A549 (cell line): ENCODE data around the gene TSPAN15.

ENCODE experiments used
- CEBPB ChIP-seq, 2 experiments: fragments of >200 bp in 1 of 2; sonication (Bioruptor Twin) in 1 of 2; formaldehyde crosslinking in 1 of 2; IDR thresholded peaks; 2 replicates each; pipeline ENCODE4 v1.6.1; 2012 to 2016
- EP300 ChIP-seq, 2 experiments: fragments of >200 bp; sonication (Bioruptor Twin); formaldehyde crosslinking; IDR thresholded peaks; 2 replicates in 1 of 2; 3 replicates in 1 of 2; pipeline ENCODE4 v1.6.1; 2016 to 2017
- HDAC2 ChIP-seq: fragments of 200-600 bp; sonication (generic); IDR thresholded peaks from 2 replicates; pipeline ENCODE4 v1.6.1; 2016
- MYC ChIP-seq: IDR thresholded peaks from 2 replicates; pipeline ENCODE4 v1.6.1; 2012; ENCODE audit warnings: mild to moderate bottlenecking, inconsistent platforms, low read length, improper control_type of control experiment, borderline replicate concordance
- NPAS2 ChIP-seq: fragments of 250-450 bp; sonication (Bioruptor Pico); IDR thresholded peaks from 2 replicates; pipeline ENCODE4 v1.8.0; 2022; ENCODE audit warnings: mild to moderate bottlenecking, moderate library complexity, borderline replicate concordance
- POLR2A ChIP-seq: IDR thresholded peaks from 2 replicates; pipeline ENCODE4 v1.6.1; 2012; ENCODE audit warnings: mild to moderate bottlenecking, low read length
- RAD21 ChIP-seq, 2 experiments: fragments of >200 bp in 1 of 2; sonication (Bioruptor Twin) in 1 of 2; formaldehyde crosslinking in 1 of 2; IDR thresholded peaks in 1 of 2; conservative IDR thresholded peaks in 1 of 2; 2 replicates in 1 of 2; 3 replicates in 1 of 2; pipeline ENCODE4 v1.6.1; 2012 to 2018; ENCODE audit warnings: inconsistent platforms in 1 of 2
- RCOR1 ChIP-seq: fragments of 150-350 bp; IDR thresholded peaks from 2 replicates; pipeline ENCODE4 v1.6.1; 2014; ENCODE audit warnings: antibody characterized with exemption, low read length, low read depth
- ZC3H11A ChIP-seq: fragments of 450-650 bp; IDR thresholded peaks from 2 replicates; pipeline ENCODE4 v1.6.1; 2014; ENCODE audit warnings: antibody characterized with exemption, mild to moderate bottlenecking
- ZNF302 ChIP-seq: fragments of 250-450 bp; sonication (Bioruptor Pico); IDR thresholded peaks from 2 replicates; pipeline ENCODE4 v1.9.0; 2021; ENCODE audit warnings: inconsistent platforms, mild to moderate bottlenecking, moderate library complexity
- ZSCAN20 ChIP-seq: fragments of 250-450 bp; sonication (Bioruptor Pico); IDR thresholded peaks from 2 replicates; pipeline ENCODE4 v1.8.0; 2022; ENCODE audit warnings: mild to moderate bottlenecking, moderate library complexity
- TF ChIP-seq, protein P1 (sequence below): fragments of >200 bp; sonication (Bioruptor Twin); formaldehyde crosslinking; IDR thresholded peaks from 3 replicates; pipeline ENCODE4 v1.5.1; 2016
- TF ChIP-seq, protein P2 (sequence below): IDR thresholded peaks from 2 replicates; pipeline ENCODE4 v1.6.1; 2012

DNA sequence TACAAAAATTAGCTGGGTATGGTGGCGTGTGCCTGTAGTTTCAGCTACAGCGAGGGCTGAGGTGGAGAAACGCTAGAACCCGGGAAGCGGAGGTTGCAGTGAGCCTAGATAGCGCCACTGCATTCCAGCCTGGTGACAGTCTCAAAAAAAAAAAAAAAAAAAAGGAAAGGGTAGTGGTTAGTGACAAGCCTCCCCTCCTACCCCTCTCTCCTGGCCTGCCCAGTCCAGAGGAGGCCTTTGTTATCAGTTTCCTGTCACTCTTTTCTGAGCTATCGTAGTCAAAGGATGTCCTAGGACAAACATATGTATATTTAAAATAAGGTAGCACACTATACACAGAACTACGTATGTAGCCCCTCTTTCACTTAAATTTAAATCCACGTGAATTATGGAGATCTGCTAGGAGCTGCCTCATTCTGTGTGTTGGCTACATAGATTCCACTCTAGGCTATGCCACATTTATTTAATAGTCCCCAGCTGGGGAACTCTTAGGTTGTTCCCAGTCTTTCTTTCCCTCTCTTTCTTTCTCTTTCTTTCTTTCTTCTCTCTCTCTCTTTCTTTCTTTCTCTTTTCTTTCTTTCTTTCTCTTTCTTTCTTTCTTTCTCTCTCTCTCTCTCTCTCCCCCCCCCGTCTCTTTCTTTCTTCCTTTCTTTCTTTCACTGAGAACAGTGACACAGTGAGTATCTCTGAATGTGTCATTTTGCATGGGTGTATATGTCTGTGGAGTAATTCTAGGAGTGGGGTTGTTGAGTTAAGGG is 3.9 kb downstream of the TSPAN15 start:
- no peak for TF ChIP-seq RAD21 (conservative IDR thresholded peaks at IDR 0.05 in 1 of 2, IDR thresholded peaks at IDR 0.05 in 1 of 2)
- TF ChIP-seq MYC, result no peak
- TF ChIP-seq CEBPB (IDR thresholded peaks at IDR 0.05), result no peak
- TF ChIP-seq ZSCAN20 (CRISPR knock-in tag), result no peak
- TF ChIP-seq ZNF302, result no peak
- TF ChIP-seq, protein P1, sequence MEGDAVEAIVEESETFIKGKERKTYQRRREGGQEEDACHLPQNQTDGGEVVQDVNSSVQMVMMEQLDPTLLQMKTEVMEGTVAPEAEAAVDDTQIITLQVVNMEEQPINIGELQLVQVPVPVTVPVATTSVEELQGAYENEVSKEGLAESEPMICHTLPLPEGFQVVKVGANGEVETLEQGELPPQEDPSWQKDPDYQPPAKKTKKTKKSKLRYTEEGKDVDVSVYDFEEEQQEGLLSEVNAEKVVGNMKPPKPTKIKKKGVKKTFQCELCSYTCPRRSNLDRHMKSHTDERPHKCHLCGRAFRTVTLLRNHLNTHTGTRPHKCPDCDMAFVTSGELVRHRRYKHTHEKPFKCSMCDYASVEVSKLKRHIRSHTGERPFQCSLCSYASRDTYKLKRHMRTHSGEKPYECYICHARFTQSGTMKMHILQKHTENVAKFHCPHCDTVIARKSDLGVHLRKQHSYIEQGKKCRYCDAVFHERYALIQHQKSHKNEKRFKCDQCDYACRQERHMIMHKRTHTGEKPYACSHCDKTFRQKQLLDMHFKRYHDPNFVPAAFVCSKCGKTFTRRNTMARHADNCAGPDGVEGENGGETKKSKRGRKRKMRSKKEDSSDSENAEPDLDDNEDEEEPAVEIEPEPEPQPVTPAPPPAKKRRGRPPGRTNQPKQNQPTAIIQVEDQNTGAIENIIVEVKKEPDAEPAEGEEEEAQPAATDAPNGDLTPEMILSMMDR, result no peak
- no peak for TF ChIP-seq POLR2A
- TF ChIP-seq NPAS2 (CRISPR knock-in tag), result no peak
- TF ChIP-seq, protein P2, sequence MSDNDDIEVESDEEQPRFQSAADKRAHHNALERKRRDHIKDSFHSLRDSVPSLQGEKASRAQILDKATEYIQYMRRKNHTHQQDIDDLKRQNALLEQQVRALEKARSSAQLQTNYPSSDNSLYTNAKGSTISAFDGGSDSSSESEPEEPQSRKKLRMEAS, result no peak
- no peak for TF ChIP-seq EP300 (IDR thresholded peaks at IDR 0.05)
- TF ChIP-seq ZC3H11A, result no peak
- TF ChIP-seq HDAC2, result no peak
- TF ChIP-seq RCOR1, result no peak
